HG03460 (cell line): ENCODE measurements around the gene ADGRG6.

ENCODE experiments used
- ATAC-seq: cut with Tn5 transposase; IDR thresholded peaks from one replicate; pipeline ENCODE4 v1.9.1; 2021; ENCODE audit not compliant: unreplicated experiment

The ADGRG6 gene

GRCh38 chr6:142474531-142475289 is 172.9 kb downstream of the ADGRG6 start:
- no peak for ATAC-seq

- no peak for ATAC-seq
These were observed 174.6 kb downstream of the ADGRG6 start for GRCh38 chr6:142476452-142476851.

- ATAC-seq: no peak
These were observed 176.3 kb downstream of the ADGRG6 start for GRCh38 chr6:142478117-142478516.

- no peak for ATAC-seq
These were observed 179.7 kb downstream of the ADGRG6 start for GRCh38 chr6:142481466-142481865.

- no peak for ATAC-seq
These were observed 180.4 kb downstream of the ADGRG6 start for GRCh38 chr6:142482249-142482648.

GRCh38 chr6:142482974-142483373 is 181.2 kb downstream of the ADGRG6 start:
- no peak for ATAC-seq

- no peak for ATAC-seq
These were observed 183.4 kb downstream of the ADGRG6 start for GRCh38 chr6:142485256-142485655.

- ATAC-seq: no peak
These were observed 188.2 kb downstream of the ADGRG6 start for GRCh38 chr6:142489722-142490610.
